GM23338 (cell line): ENCODE measurements around the gene P2RY8. TPM values are rescaled to one million over a fixed set of nuclear protein-coding genes. Genes with fewer than 3 reads are reported as not detected.
"Not testable (repeated sequence)": the region's sequence is repeated elsewhere in the genome, so short reads cannot be mapped to it uniquely, and the experiment has no call there.

Experiments used
- ATAC-seq: fragments of 200-7000 bp; cut with Tn5 transposase; 3 replicates; pipeline ENCODE4 v1.9.1; 2020
- DNase-seq: peaks from one replicate; pipeline ENCODE4 v3.0.0-alpha.2; 2015; ENCODE audit warnings: low spot score
- H2AFZ ChIP-seq: fragments of 200-600 bp; sonication (generic); 2 replicates; pipeline ENCODE4 v1.8.0; 2016; ENCODE audit warnings: antibody characterized with exemption, mild to moderate bottlenecking, moderate library complexity
- H3F3A ChIP-seq: fragments of 200-600 bp; sonication (generic); replicated peaks from 2 replicates; pipeline ENCODE4 v1.8.0; 2017; ENCODE audit warnings: antibody characterized with exemption, mixed run types, low read depth
- H3K27ac ChIP-seq: fragments of 200-600 bp; sonication (generic); 2 replicates; pipeline ENCODE4 v1.6.1; 2016; ENCODE audit warnings: low read depth
- H3K27me3 ChIP-seq: fragments of 200-600 bp; sonication (generic); 2 replicates; pipeline ENCODE4 v1.8.0; 2016; ENCODE audit warnings: mild to moderate bottlenecking, mixed run types, moderate library complexity; ENCODE audit not compliant: insufficient read depth
- H3K36me3 ChIP-seq: fragments of 200-600 bp; sonication (generic); 2 replicates; pipeline ENCODE4 v1.8.0; 2016; ENCODE audit warnings: mild to moderate bottlenecking; ENCODE audit not compliant: insufficient read depth
- H3K4me1 ChIP-seq: fragments of 200-600 bp; sonication (generic); 2 replicates; pipeline ENCODE4 v1.8.0; 2016; ENCODE audit warnings: mild to moderate bottlenecking, moderate library complexity; ENCODE audit not compliant: insufficient read depth
- H3K4me2 ChIP-seq: fragments of 200-600 bp; sonication (generic); 2 replicates; pipeline ENCODE4 v1.7.1; 2017; ENCODE audit warnings: mixed run types
- H3K4me3 ChIP-seq: fragments of 200-600 bp; sonication (generic); 2 replicates; pipeline ENCODE4 v1.6.1; 2016; ENCODE audit warnings: mixed run types
- H3K79me2 ChIP-seq: fragments of 200-600 bp; sonication (generic); replicated peaks from 2 replicates; pipeline ENCODE4 v1.8.0; 2017; ENCODE audit warnings: mild to moderate bottlenecking; ENCODE audit not compliant: insufficient read depth
- H3K9me2 ChIP-seq: fragments of 200-600 bp; sonication (generic); 2 replicates; pipeline ENCODE4 v1.8.0; 2017; ENCODE audit not compliant: insufficient read depth
- H4K20me1 ChIP-seq: fragments of 200-600 bp; sonication (generic); replicated peaks from 2 replicates; pipeline ENCODE4 v1.8.0; 2017; ENCODE audit warnings: mild to moderate bottlenecking; ENCODE audit not compliant: insufficient read depth
- H3K27ac Mint-ChIP-seq: 2 replicates; pipeline ENCODE4 v1.8.0; 2020; ENCODE audit warnings: inconsistent platforms, mild to moderate bottlenecking, moderate library complexity, mixed read lengths
- H3K27me3 Mint-ChIP-seq: 3 replicates; pipeline ENCODE4 v1.8.0; 2022; ENCODE audit warnings: low read depth, mild to moderate bottlenecking, moderate library complexity, mixed read lengths, inconsistent platforms; ENCODE audit not compliant: insufficient read depth, poor library complexity
- H3K36me3 Mint-ChIP-seq: 3 replicates; pipeline ENCODE4 v1.8.0; 2021; ENCODE audit warnings: low read depth, mild to moderate bottlenecking, inconsistent platforms, moderate library complexity, mixed read lengths
- H3K4me1 Mint-ChIP-seq: 3 replicates; pipeline ENCODE4 v1.8.0; 2020; ENCODE audit warnings: mild to moderate bottlenecking, inconsistent platforms, mixed read lengths
- H3K4me3 Mint-ChIP-seq: 3 replicates; pipeline ENCODE4 v1.8.0; 2021; ENCODE audit warnings: moderate library complexity, mild to moderate bottlenecking, inconsistent platforms, mixed read lengths
- H3K9me3 Mint-ChIP-seq: 3 replicates; pipeline ENCODE4 v1.8.0; 2020; ENCODE audit warnings: moderate library complexity, mild to moderate bottlenecking, inconsistent platforms, mixed read lengths
- EZH2 ChIP-seq: fragments of 200-600 bp; sonication (generic); IDR thresholded peaks from one replicate; pipeline ENCODE4 v1.8.0; 2017; ENCODE audit warnings: antibody characterized with exemption, mild to moderate bottlenecking, low read depth; ENCODE audit not compliant: unreplicated experiment
- EZH2phosphoT487 ChIP-seq: fragments of 200-600 bp; sonication (generic); IDR thresholded peaks from one replicate; pipeline ENCODE4 v1.8.1; 2018; ENCODE audit warnings: antibody characterized with exemption; ENCODE audit not compliant: unreplicated experiment
- JUNB ChIP-seq: IDR thresholded peaks from one replicate; pipeline ENCODE4 v1.6.1; 2016; ENCODE audit warnings: antibody characterized with exemption; ENCODE audit not compliant: unreplicated experiment
- POLR2AphosphoS5 ChIP-seq: IDR thresholded peaks from 2 replicates; pipeline ENCODE4 v1.6.1; 2016; ENCODE audit warnings: antibody characterized with exemption, low read depth
- STAT1 ChIP-seq: IDR thresholded peaks from one replicate; pipeline ENCODE4 v1.6.1; 2016; ENCODE audit warnings: antibody characterized with exemption; ENCODE audit not compliant: unreplicated experiment
- ZNF114 ChIP-seq: fragments of 250-450 bp; sonication (Bioruptor Pico); IDR thresholded peaks from 2 replicates; pipeline ENCODE4 v1.5.0; 2020; ENCODE audit warnings: mild to moderate bottlenecking, moderate library complexity
- polyA plus RNA-seq: library from polyadenylated mRNA; unstranded; fragments of >200 nt; fragmentation: Nextera tagmentation; extraction: Ambion mirVana; gene quantifications from 2 replicates; pipeline ENCODE4 v1.2.1, GENCODE V29; 2016
- total RNA-seq: library from RNA; depleted of rRNA; stranded (reverse); fragments of >200 nt; shearing (Covaris generic); gene quantifications from 2 replicates; pipeline ENCODE4 v1.2.3, GENCODE V29; 2014
- TF ChIP-seq, protein P1 (sequence below): IDR thresholded peaks from 2 replicates; pipeline ENCODE4 v1.6.1; 2016; ENCODE audit warnings: antibody characterized with exemption
- TF ChIP-seq, protein P2 (sequence below), 2 experiments: fragments of 200-600 bp in 1 of 2; sonication (generic) in 1 of 2; conservative IDR thresholded peaks; 2 replicates each; pipeline versions ENCODE4 v1.5.1 to v1.6.1; 2016 to 2017; ENCODE audit warnings: antibody characterized with exemption in 2 of 2, low read depth in 2 of 2, mild to moderate bottlenecking in 2 of 2, moderate library complexity in 1 of 2
- TF ChIP-seq, protein P3 (sequence below): IDR thresholded peaks from one replicate; pipeline ENCODE4 v1.6.1; 2018; ENCODE audit warnings: antibody characterized with exemption; ENCODE audit not compliant: unreplicated experiment
- TF ChIP-seq, protein P4 (sequence below): fragments of 250-450 bp; sonication (Bioruptor Pico); IDR thresholded peaks from 2 replicates; pipeline ENCODE4 v1.5.0; 2020; ENCODE audit warnings: mild to moderate bottlenecking, moderate library complexity

P2RY8 gene
- total and polyA plus RNA-seq, 2 experiments from 2014 or later: 0.24 TPM; not detected in 1

DNA sequence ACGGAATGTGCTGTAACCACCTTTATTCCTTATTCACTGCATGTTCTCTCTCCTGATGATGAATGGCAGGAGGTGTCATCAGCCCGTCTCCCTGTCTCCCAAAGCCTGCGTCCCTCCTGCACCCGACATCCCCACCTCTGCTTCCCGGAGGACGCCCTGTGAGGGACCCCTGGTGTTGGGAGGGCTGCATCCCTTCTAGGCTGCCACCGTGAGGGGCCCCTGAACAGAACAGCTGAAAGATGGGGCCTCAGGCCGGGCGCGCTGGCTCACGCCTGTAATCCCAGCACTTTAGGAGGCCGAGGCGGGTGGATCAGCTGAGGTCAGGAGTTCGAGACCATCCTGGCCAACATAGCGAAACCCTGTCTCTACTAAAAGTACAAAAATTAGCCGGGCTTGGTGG, 110.7 kb downstream of the P2RY8 start:
- not testable (repeated sequence) for H3K27me3 ChIP-seq, DNase-seq, H3K4me3 ChIP-seq, H3K27me3 Mint-ChIP-seq, H2AFZ ChIP-seq, H3K4me2 ChIP-seq, H3K4me3 Mint-ChIP-seq, ATAC-seq, H4K20me1 ChIP-seq, H3K9me2 ChIP-seq, H3K27ac Mint-ChIP-seq, H3K4me1 ChIP-seq, H3K79me2 ChIP-seq, H3F3A ChIP-seq, H3K4me1 Mint-ChIP-seq, H3K27ac ChIP-seq
- Mint-ChIP-seq H3K36me3 (peaks cover 80% of the 10 kb centered on the region), H3K9me3 (peaks cover 61% of the 10 kb centered on the region)
- peaks cover 31% of the 10 kb centered on the region for H3K36me3 ChIP-seq

DNA sequence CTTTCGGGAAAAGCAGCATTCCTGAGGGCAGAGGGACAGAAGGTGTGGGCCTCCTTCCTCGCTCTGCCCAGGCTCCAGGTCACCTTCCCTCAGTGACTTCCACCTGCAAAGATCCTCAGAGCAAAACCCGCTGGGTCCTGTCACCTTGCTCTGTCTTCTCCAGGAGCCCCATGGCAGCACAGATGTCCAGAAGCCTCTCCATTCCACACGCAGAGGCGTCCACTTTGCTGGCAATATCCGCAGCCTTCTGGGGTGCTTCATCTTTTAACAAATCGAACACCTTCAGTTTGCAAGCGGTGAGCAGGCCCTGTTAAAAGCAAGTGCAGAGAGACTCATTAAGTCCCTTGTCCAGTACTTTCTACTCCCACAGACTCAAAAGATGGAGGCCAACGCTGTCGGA, 111.6 kb downstream of the P2RY8 start:
- H3K36me3 Mint-ChIP-seq: peaks cover 87% of the 10 kb centered on the region
- Histone ChIP-seq H3F3A (0 out of 2 replicates have a peak, but pooled peaks cover 9% of the 10 kb centered on the region), H3K27me3 (no peaks in the 10 kb centered on the region), H3K79me2 (no peaks in the 10 kb centered on the region), H3K27ac (no peak overlapping the region), H3K9me2 (no peaks in the 10 kb centered on the region), H3K36me3 (peaks cover 30% of the 10 kb centered on the region), H3K4me3 (no peak overlapping the region), H4K20me1 (peaks cover 10% of the 10 kb centered on the region; the same call in 1 of the 2 replicates), H3K4me2 (no peak overlapping the region), H2AFZ (no peak overlapping the region), H3K4me1 (no peaks in the 10 kb centered on the region)
- peaks cover 68% of the 10 kb centered on the region for H3K9me3 Mint-ChIP-seq
- H3K27ac Mint-ChIP-seq: no peak overlapping the region
- DNase-seq (no peak), ATAC-seq (no peak)
- H3K27me3 Mint-ChIP-seq: peaks cover 10% of the 10 kb centered on the region
- H3K4me1 Mint-ChIP-seq: 0 out of 3 replicates have a peak, but pooled peaks cover under 1% of the 10 kb centered on the region
- H3K4me3 Mint-ChIP-seq: no peak overlapping the region
- TF ChIP-seq, protein P1, sequence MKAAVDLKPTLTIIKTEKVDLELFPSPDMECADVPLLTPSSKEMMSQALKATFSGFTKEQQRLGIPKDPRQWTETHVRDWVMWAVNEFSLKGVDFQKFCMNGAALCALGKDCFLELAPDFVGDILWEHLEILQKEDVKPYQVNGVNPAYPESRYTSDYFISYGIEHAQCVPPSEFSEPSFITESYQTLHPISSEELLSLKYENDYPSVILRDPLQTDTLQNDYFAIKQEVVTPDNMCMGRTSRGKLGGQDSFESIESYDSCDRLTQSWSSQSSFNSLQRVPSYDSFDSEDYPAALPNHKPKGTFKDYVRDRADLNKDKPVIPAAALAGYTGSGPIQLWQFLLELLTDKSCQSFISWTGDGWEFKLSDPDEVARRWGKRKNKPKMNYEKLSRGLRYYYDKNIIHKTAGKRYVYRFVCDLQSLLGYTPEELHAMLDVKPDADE: no peak
- no peak for TF ChIP-seq JUNB
- TF ChIP-seq, protein P2, sequence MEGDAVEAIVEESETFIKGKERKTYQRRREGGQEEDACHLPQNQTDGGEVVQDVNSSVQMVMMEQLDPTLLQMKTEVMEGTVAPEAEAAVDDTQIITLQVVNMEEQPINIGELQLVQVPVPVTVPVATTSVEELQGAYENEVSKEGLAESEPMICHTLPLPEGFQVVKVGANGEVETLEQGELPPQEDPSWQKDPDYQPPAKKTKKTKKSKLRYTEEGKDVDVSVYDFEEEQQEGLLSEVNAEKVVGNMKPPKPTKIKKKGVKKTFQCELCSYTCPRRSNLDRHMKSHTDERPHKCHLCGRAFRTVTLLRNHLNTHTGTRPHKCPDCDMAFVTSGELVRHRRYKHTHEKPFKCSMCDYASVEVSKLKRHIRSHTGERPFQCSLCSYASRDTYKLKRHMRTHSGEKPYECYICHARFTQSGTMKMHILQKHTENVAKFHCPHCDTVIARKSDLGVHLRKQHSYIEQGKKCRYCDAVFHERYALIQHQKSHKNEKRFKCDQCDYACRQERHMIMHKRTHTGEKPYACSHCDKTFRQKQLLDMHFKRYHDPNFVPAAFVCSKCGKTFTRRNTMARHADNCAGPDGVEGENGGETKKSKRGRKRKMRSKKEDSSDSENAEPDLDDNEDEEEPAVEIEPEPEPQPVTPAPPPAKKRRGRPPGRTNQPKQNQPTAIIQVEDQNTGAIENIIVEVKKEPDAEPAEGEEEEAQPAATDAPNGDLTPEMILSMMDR (conservative IDR thresholded peaks at IDR 0.05; ENCODE audit: low read depth in 2 of 2): no peak
- no peak for TF ChIP-seq EZH2
- TF ChIP-seq EZH2phosphoT487: no peak
- TF ChIP-seq, protein P3, sequence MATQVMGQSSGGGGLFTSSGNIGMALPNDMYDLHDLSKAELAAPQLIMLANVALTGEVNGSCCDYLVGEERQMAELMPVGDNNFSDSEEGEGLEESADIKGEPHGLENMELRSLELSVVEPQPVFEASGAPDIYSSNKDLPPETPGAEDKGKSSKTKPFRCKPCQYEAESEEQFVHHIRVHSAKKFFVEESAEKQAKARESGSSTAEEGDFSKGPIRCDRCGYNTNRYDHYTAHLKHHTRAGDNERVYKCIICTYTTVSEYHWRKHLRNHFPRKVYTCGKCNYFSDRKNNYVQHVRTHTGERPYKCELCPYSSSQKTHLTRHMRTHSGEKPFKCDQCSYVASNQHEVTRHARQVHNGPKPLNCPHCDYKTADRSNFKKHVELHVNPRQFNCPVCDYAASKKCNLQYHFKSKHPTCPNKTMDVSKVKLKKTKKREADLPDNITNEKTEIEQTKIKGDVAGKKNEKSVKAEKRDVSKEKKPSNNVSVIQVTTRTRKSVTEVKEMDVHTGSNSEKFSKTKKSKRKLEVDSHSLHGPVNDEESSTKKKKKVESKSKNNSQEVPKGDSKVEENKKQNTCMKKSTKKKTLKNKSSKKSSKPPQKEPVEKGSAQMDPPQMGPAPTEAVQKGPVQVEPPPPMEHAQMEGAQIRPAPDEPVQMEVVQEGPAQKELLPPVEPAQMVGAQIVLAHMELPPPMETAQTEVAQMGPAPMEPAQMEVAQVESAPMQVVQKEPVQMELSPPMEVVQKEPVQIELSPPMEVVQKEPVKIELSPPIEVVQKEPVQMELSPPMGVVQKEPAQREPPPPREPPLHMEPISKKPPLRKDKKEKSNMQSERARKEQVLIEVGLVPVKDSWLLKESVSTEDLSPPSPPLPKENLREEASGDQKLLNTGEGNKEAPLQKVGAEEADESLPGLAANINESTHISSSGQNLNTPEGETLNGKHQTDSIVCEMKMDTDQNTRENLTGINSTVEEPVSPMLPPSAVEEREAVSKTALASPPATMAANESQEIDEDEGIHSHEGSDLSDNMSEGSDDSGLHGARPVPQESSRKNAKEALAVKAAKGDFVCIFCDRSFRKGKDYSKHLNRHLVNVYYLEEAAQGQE: no peak
- TF ChIP-seq, protein P4, sequence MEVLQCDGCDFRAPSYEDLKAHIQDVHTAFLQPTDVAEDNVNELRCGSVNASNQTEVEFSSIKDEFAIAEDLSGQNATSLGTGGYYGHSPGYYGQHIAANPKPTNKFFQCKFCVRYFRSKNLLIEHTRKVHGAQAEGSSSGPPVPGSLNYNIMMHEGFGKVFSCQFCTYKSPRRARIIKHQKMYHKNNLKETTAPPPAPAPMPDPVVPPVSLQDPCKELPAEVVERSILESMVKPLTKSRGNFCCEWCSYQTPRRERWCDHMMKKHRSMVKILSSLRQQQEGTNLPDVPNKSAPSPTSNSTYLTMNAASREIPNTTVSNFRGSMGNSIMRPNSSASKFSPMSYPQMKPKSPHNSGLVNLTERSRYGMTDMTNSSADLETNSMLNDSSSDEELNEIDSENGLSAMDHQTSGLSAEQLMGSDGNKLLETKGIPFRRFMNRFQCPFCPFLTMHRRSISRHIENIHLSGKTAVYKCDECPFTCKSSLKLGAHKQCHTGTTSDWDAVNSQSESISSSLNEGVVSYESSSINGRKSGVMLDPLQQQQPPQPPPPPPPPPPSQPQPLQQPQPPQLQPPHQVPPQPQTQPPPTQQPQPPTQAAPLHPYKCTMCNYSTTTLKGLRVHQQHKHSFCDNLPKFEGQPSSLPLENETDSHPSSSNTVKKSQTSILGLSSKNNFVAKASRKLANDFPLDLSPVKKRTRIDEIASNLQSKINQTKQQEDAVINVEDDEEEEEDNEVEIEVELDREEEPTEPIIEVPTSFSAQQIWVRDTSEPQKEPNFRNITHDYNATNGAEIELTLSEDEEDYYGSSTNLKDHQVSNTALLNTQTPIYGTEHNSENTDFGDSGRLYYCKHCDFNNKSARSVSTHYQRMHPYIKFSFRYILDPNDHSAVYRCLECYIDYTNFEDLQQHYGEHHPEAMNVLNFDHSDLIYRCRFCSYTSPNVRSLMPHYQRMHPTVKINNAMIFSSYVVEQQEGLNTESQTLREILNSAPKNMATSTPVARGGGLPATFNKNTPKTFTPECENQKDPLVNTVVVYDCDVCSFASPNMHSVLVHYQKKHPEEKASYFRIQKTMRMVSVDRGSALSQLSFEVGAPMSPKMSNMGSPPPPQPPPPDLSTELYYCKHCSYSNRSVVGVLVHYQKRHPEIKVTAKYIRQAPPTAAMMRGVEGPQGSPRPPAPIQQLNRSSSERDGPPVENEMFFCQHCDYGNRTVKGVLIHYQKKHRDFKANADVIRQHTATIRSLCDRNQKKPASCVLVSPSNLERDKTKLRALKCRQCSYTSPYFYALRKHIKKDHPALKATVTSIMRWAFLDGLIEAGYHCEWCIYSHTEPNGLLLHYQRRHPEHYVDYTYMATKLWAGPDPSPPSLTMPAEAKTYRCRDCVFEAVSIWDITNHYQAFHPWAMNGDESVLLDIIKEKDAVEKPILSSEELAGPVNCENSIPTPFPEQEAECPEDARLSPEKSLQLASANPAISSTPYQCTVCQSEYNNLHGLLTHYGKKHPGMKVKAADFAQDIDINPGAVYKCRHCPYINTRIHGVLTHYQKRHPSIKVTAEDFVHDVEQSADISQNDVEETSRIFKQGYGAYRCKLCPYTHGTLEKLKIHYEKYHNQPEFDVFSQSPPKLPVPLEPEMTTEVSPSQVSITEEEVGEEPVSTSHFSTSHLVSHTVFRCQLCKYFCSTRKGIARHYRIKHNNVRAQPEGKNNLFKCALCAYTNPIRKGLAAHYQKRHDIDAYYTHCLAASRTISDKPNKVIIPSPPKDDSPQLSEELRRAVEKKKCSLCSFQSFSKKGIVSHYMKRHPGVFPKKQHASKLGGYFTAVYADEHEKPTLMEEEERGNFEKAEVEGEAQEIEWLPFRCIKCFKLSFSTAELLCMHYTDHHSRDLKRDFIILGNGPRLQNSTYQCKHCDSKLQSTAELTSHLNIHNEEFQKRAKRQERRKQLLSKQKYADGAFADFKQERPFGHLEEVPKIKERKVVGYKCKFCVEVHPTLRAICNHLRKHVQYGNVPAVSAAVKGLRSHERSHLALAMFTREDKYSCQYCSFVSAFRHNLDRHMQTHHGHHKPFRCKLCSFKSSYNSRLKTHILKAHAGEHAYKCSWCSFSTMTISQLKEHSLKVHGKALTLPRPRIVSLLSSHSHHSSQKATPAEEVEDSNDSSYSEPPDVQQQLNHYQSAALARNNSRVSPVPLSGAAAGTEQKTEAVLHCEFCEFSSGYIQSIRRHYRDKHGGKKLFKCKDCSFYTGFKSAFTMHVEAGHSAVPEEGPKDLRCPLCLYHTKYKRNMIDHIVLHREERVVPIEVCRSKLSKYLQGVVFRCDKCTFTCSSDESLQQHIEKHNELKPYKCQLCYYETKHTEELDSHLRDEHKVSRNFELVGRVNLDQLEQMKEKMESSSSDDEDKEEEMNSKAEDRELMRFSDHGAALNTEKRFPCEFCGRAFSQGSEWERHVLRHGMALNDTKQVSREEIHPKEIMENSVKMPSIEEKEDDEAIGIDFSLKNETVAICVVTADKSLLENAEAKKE (CRISPR knock-in tag): no peak
- TF ChIP-seq STAT1: no peak
- TF ChIP-seq POLR2AphosphoS5: no peak
- TF ChIP-seq ZNF114: no peak
